Measurements from ENCODE around the gene C6orf89.

The C6orf89 gene

DNA sequence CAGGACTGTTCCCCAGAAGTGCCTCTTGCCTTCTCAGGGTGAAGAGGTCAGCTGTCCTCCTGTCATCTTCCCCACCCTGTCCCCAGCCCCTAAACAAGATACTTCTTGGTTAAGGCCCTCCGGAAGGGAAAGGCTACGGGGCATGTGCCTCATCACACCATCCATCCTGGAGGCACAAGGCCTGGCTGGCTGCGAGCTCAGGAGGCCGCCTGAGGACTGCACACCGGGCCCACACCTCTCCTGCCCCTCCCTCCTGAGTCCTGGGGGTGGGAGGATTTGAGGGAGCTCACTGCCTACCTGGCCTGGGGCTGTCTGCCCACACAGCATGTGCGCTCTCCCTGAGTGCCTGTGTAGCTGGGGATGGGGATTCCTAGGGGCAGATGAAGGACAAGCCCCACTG is 78.6 kb downstream of the C6orf89 start:
- Histone ChIP-seq H3K27ac (peak overlapping the region in 9 of 11 experiments; percentile 69 to 78 (median 74); a peak in 19 of 22 replicates), H3K4me2 (peak overlapping the region; percentile 7 to 94 (median 91); a peak in 20 of 22 replicates), H4K20me1 (peaks cover 5 to 51% (median 16%) of the 10 kb centered on the region in 11 experiments; a peak in 16 of 22 replicates), H3K27me3 (no peaks in the 10 kb centered on the region), H3K9ac (peak overlapping the region; percentile 13 to 59 (median 41); a peak in 14 of 22 replicates), H3K36me3 (peaks cover 26 to 35% (median 33%) of the 10 kb centered on the region in 11 experiments), H3K4me3 (no peak overlapping the region), H3K9me3 (replicated peaks in 1 of 11) (no peaks in the 10 kb centered on the region), H3K4me1 (peaks cover 21 to 64% (median 45%) of the 10 kb centered on the region in 10 experiments)
- no peak for TF ChIP-seq Cebpa-rat (IDR thresholded peaks at IDR 0.05)

DNA sequence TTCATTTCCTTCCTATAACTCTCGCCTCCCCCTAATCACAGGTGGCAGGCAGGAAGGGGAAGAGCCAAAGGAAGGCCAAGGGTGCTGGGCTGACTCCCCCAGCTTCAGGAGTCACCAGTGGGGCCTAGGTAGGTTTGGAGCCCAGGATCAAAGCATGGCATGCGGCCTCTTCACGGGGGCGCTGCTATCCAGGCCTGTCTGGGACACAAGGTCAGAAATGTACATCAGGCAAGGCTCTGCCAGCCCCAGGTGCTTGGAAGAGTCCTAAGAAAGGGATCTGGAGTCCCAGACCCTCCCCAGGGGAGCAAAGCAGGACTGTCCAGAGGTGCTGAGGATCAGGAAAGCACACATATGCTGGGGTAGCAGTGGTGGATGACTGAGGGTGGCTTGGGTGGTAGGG is 79.2 kb downstream of the C6orf89 start:
- TF ChIP-seq Cebpa-rat (IDR thresholded peaks at IDR 0.05), result no peak
- H3K27me3 ChIP-seq, result no peaks in the 10 kb centered on the region
- H3K36me3 ChIP-seq, result peaks cover 31 to 41% (median 39%) of the 10 kb centered on the region in 11 experiments
- H3K4me1 ChIP-seq, result peaks cover 21 to 60% (median 44%) of the 10 kb centered on the region in 10 experiments
- no peak overlapping the region for H3K4me3 ChIP-seq
- H3K9ac ChIP-seq, result peak overlapping the region; percentile 13 to 59 (median 41); a peak in 12 of 22 replicates
- peaks cover 5 to 56% (median 18%) of the 10 kb centered on the region in 11 experiments; a peak in 18 of 22 replicates for H4K20me1 ChIP-seq
- H3K9me3 ChIP-seq (replicated peaks in 1 of 11), result no peaks in the 10 kb centered on the region
- H3K4me2 ChIP-seq, result peak overlapping the region in 10 of 11 experiments; percentile 7 to 94 (median 91); a peak in 20 of 22 replicates
- H3K27ac ChIP-seq, result peak overlapping the region in 10 of 11 experiments; percentile 38 to 78 (median 73); a peak in 20 of 22 replicates

GRCh38 chr6:36967301-36967700 is 81.5 kb downstream of the C6orf89 start:
- Histone ChIP-seq H3K9ac (0 out of 22 replicates have a peak overlapping the region, but pooled peaks of 1 of the 11 experiments have one; percentile 12), H3K4me1 (peaks cover 21 to 46% (median 40%) of the 10 kb centered on the region in 10 experiments), H3K4me3 (no peak overlapping the region), H3K4me2 (no peak overlapping the region), H3K36me3 (peaks cover 55 to 65% (median 63%) of the 10 kb centered on the region in 11 experiments), H3K27me3 (no peaks in the 10 kb centered on the region), H3K27ac (0 out of 22 replicates have a peak overlapping the region, but pooled peaks of 1 of the 11 experiments have one; percentile 0), H3K9me3 (replicated peaks in 1 of 11) (no peaks in the 10 kb centered on the region), H4K20me1 (peaks cover 17 to 80% (median 41%) of the 10 kb centered on the region in 11 experiments; a peak in 20 of 22 replicates)
- no peak for TF ChIP-seq Cebpa-rat (IDR thresholded peaks at IDR 0.05)

DNA sequence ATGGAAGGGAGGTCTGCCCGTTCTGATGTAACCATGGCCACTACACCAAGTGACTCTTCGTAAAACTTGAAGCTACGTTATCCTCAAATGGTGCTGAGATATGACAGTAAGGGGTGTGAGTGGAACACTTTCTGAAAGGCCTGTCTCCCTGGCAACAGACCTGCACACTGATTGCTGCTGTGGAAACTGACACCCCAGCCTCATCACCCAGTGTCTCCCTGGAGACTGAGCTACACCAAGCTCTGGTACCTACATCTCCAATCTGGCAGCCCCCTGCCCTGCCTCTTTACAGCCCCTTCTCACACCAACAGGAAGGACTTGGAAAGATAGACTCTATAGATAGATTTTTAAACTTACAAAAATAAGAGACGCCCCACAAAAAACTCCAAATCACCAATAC is 82.0 kb downstream of the C6orf89 start:
- Histone ChIP-seq H3K4me1 (peaks cover 21 to 46% (median 40%) of the 10 kb centered on the region in 10 experiments), H3K36me3 (peaks cover 60 to 70% (median 67%) of the 10 kb centered on the region in 11 experiments)

GRCh38 chr6:36968266-36968977 is 82.7 kb downstream of the C6orf89 start:
- H3K4me3 ChIP-seq, result no peak overlapping the region
- H3K27ac ChIP-seq, result no peak overlapping the region
- H3K4me2 ChIP-seq, result no peak overlapping the region
- H3K27me3 ChIP-seq, result no peaks in the 10 kb centered on the region
- H3K9me3 ChIP-seq (replicated peaks in 1 of 11), result no peaks in the 10 kb centered on the region
- H4K20me1 ChIP-seq, result peaks cover 24 to 90% (median 52%) of the 10 kb centered on the region in 11 experiments; a peak in 21 of 22 replicates
- no peak overlapping the region for H3K9ac ChIP-seq
- TF ChIP-seq Cebpa-rat (IDR thresholded peaks at IDR 0.05), result no peak
- H3K4me1 ChIP-seq, result peaks cover 17 to 46% (median 40%) of the 10 kb centered on the region in 10 experiments
- H3K36me3 ChIP-seq, result peaks cover 66 to 76% (median 74%) of the 10 kb centered on the region in 11 experiments

More for the DNA sequence above, 82.0 kb downstream of the C6orf89 start:
- H3K9me3 ChIP-seq (replicated peaks in 1 of 11), result no peaks in the 10 kb centered on the region
- no peak overlapping the region for H3K4me2 ChIP-seq
- no peak overlapping the region for H3K9ac ChIP-seq
- peaks cover 21 to 85% (median 46%) of the 10 kb centered on the region in 11 experiments; a peak in 21 of 22 replicates for H4K20me1 ChIP-seq
- H3K4me3 ChIP-seq, result no peak overlapping the region
- H3K27me3 ChIP-seq, result no peaks in the 10 kb centered on the region
- no peak overlapping the region for H3K27ac ChIP-seq
- no peak for TF ChIP-seq Cebpa-rat (IDR thresholded peaks at IDR 0.05)

DNA sequence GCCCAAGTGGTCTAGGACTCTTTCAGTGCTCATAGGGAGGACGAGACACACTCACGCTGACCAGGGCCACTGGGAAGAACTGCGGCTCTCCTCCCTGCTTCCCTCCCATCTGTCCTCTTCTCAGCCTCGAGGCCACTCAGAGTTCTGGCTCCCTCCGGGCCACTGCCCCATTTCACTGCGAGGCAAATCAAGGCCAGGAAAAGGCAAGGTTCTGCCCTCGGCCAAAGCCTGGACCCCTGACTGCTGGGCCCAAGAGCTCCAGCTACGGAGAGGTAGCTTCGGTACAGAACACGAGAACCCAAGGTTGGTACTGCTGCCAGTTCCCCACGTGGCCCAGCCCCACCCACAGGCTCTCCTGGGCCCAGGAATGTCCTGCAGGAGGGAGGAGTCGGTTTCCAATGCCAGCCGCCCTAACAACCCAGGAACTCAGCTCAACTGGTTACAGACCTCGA is 83.5 kb downstream of the C6orf89 start:
- Histone ChIP-seq H3K27ac (no peak overlapping the region), H3K27me3 (no peaks in the 10 kb centered on the region)

GRCh38 chr6:36969988-36970891 is 84.5 kb downstream of the C6orf89 start:
- no peak overlapping the region for H3K4me2 ChIP-seq
- no peaks in the 10 kb centered on the region for H3K27me3 ChIP-seq
- H3K27ac ChIP-seq, result peak overlapping the region in 2 of 11 experiments; percentile 8 to 29; a peak in 1 of 22 replicates
- H4K20me1 ChIP-seq, result peaks cover 30 to 92% (median 66%) of the 10 kb centered on the region in 11 experiments; a peak in 21 of 22 replicates
- peaks cover 85 to 94% (median 92%) of the 10 kb centered on the region in 11 experiments for H3K36me3 ChIP-seq
- no peak overlapping the region for H3K4me3 ChIP-seq
- no peaks in the 10 kb centered on the region for H3K9me3 ChIP-seq (replicated peaks in 1 of 11)
- no peak for TF ChIP-seq Cebpa-rat (IDR thresholded peaks at IDR 0.05)
- peaks cover 0 to 46% (median 39%) of the 10 kb centered on the region in 10 experiments; a peak in 19 of 20 replicates for H3K4me1 ChIP-seq
- H3K9ac ChIP-seq, result no peak overlapping the region

More for the DNA sequence above, 83.5 kb downstream of the C6orf89 start:
- Histone ChIP-seq H4K20me1 (peaks cover 22 to 90% (median 58%) of the 10 kb centered on the region in 11 experiments; a peak in 21 of 22 replicates), H3K4me3 (no peak overlapping the region), H3K9ac (no peak overlapping the region), H3K9me3 (replicated peaks in 1 of 11) (no peaks in the 10 kb centered on the region), H3K4me1 (peaks cover 8 to 46% (median 39%) of the 10 kb centered on the region in 10 experiments), H3K4me2 (no peak overlapping the region), H3K36me3 (peaks cover 75 to 85% (median 82%) of the 10 kb centered on the region in 11 experiments)
- TF ChIP-seq Cebpa-rat (IDR thresholded peaks at IDR 0.05), result no peak

Data from BLaER1 treated with 17β-estradiol and CSF1 and Interleukin-3, amounts not matched to agents 10 nM and 100 nM (cell line).